Hepatocyte (in vitro differentiated cells): ENCODE results near the gene WHAMM.

Experiments
- EZH2 ChIP-seq: fragments of 200-600 bp; sonication (generic); IDR thresholded peaks from 2 replicates; pipeline ENCODE4 v1.6.1; 2016; ENCODE audit warnings: antibody characterized with exemption, mild to moderate bottlenecking, borderline replicate concordance
- EZH2phosphoT487 ChIP-seq: fragments of 200-600 bp; sonication (generic); IDR thresholded peaks from one replicate; pipeline ENCODE4 v1.6.1; 2018; ENCODE audit warnings: antibody characterized with exemption, mild to moderate bottlenecking, low read depth, moderate library complexity; ENCODE audit not compliant: unreplicated experiment, severe bottlenecking
- TF ChIP-seq, protein P1 (sequence below): fragments of 200-600 bp; sonication (generic); IDR thresholded peaks from 2 replicates; pipeline ENCODE4 v1.5.1; 2016; ENCODE audit warnings: antibody characterized with exemption, mild to moderate bottlenecking; ENCODE audit not compliant: poor library complexity

GRCh38 chr15:82856397-82857170, 47.2 kb downstream of the WHAMM start:
- TF ChIP-seq, protein P1, sequence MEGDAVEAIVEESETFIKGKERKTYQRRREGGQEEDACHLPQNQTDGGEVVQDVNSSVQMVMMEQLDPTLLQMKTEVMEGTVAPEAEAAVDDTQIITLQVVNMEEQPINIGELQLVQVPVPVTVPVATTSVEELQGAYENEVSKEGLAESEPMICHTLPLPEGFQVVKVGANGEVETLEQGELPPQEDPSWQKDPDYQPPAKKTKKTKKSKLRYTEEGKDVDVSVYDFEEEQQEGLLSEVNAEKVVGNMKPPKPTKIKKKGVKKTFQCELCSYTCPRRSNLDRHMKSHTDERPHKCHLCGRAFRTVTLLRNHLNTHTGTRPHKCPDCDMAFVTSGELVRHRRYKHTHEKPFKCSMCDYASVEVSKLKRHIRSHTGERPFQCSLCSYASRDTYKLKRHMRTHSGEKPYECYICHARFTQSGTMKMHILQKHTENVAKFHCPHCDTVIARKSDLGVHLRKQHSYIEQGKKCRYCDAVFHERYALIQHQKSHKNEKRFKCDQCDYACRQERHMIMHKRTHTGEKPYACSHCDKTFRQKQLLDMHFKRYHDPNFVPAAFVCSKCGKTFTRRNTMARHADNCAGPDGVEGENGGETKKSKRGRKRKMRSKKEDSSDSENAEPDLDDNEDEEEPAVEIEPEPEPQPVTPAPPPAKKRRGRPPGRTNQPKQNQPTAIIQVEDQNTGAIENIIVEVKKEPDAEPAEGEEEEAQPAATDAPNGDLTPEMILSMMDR, result no peak
- TF ChIP-seq EZH2phosphoT487 (no peak), EZH2 (no peak)
